K562 (cell line): Measurements from ENCODE around the gene TMEM143. TPM values are rescaled to one million over a fixed set of nuclear protein-coding genes. Genes with fewer than 3 reads are reported as not detected.

ENCODE experiments used
- ATF2 ChIP-seq: sonication (generic); formaldehyde crosslinking; IDR thresholded peaks from 2 replicates; pipeline ENCODE4 v1.8.1; 2022; ENCODE audit warnings: missing genetic modification reagents
- CHD7 ChIP-seq: fragments of 200-600 bp; sonication (generic); IDR thresholded peaks from one replicate; pipeline ENCODE4 v1.6.1; 2012; ENCODE audit warnings: mild to moderate bottlenecking, low read depth, low read length, inconsistent platforms
- HDGF ChIP-seq: fragments of 450-650 bp; IDR thresholded peaks from 2 replicates; pipeline ENCODE4 v1.6.1; 2016
- NCOA2 ChIP-seq, 2 experiments: fragments of 450-650 bp; IDR thresholded peaks; 2 replicates each; pipeline ENCODE4 v1.6.1; 2018; ENCODE audit warnings: mild to moderate bottlenecking in 2 of 2, moderate library complexity in 1 of 2; ENCODE audit not compliant: partially characterized antibody in 2 of 2
- NRF1 ChIP-seq, 2 experiments: fragments of 450-650 bp; IDR thresholded peaks in 1 of 2; conservative IDR thresholded peaks in 1 of 2; 2 replicates each; pipeline ENCODE4 v1.6.1; 2014; ENCODE audit warnings: mild to moderate bottlenecking in 2 of 2
- SREBF2 ChIP-seq: sonication (generic); formaldehyde crosslinking; IDR thresholded peaks from 2 replicates; pipeline ENCODE4 v1.4.0; 2020; ENCODE audit warnings: mild to moderate bottlenecking, missing genetic modification reagents
- ZBED1 ChIP-seq: IDR thresholded peaks from 2 replicates; pipeline ENCODE4 v1.6.1; 2014
- ZNF449 ChIP-seq: fragments of 250-450 bp; sonication (Bioruptor Pico); IDR thresholded peaks from 2 replicates; pipeline ENCODE4 v1.8.0; 2022; ENCODE audit warnings: moderate library complexity, mild to moderate bottlenecking, inconsistent platforms
- polyA plus RNA-seq, 8 experiments: library from polyadenylated mRNA; depleted of rRNA in 4 of 8; stranded (reverse) in 5 of 8; unstranded in 3 of 8; fragments of >200 nt; fragmentation: Nextera tagmentation in 2 of 8; fragmentation: Illumina TruSeq in 1 of 8; extraction: Ambion mirVana in 2 of 8; extraction: Trizol in 1 of 8; gene quantifications; 2 replicates each; pipeline versions ENCODE4 v1.2.1 to v1.2.3, GENCODE V29; 2011 to 2014; ENCODE audit warnings: inconsistent platforms in 1 of 8, missing spikeins in 1 of 8
- total RNA-seq, 7 experiments: library from RNA; depleted of rRNA in 6 of 7; stranded (reverse); fragments of >200 nt in 6 of 7; fragmentation: Illumina TruSeq in 2 of 7; extraction: Trizol in 2 of 7; gene quantifications; 2 replicates each; pipeline versions ENCODE4 v1.2.1 to v1.2.3, GENCODE V29; 2011 to 2021; ENCODE audit warnings: low replicate concordance in 1 of 7
- TF ChIP-seq, protein P1 (sequence below): fragments of 450-650 bp; IDR thresholded peaks from 2 replicates; pipeline ENCODE4 v1.6.1; 2016; ENCODE audit warnings: borderline replicate concordance

TMEM143 gene
- total and polyA plus RNA-seq, 9 of the 15 experiments (the other 6 are each of a cell fraction or from before 2014, with no cell fraction given), result 0.66 to 8.8 (median 4.3) TPM

DNA sequence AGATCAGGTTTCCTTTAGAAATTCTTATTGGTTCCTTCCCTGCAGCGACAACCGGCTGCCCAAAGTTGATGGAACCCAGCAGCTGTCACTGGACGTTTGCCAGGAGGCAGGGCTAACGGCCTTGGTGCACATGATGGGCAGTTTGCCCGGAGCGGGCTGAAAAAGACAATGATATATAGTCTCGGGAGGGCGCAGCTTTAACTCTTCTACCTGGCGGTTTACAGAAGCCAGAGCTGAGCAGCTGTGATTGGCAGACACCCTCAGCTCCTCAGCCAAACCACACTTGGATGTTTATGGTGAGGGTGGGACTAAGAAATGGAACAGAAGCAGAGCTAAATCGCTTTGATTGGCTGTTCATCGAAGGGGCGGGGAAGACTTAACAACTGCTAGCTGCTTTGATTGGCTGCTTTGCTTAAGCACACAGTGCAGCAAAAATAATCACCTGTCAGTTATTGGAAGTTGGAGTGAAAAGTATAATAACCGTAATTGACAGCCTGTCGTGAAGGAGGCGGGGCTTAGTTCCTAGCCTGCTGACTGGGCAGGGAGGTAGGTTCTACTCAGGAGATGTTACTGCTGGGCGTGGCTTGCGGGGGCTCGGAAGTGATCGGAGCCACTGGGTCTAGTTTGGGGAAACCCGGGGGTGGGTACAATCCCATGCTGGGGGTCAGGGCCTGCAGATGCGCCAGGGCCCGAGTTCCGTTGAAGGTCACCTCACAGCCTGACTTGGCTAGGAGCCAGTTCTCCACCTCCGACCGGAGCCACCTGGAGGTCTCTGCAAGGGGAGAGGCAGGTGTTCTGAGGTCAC, 30.9 kb downstream of the TMEM143 start (continued):
- TF ChIP-seq NRF1 (conservative IDR thresholded peaks at IDR 0.05 in 1 of 2, IDR thresholded peaks at IDR 0.05 in 1 of 2) (peak; percentile 73 to 77), NCOA2 (IDR thresholded peaks at IDR 0.05; ENCODE audit: partially characterized antibody in 2 of 2) (no peak), ZNF449 (CRISPR knock-in tag) (no peak), ATF2 (no peak), HDGF (no peak), CHD7 (no peak), SREBF2 (CRISPR knock-in tag) (no peak), ZBED1 (peak; percentile 51; the same call in 1 of the 2 replicates)
- TF ChIP-seq, protein P1, sequence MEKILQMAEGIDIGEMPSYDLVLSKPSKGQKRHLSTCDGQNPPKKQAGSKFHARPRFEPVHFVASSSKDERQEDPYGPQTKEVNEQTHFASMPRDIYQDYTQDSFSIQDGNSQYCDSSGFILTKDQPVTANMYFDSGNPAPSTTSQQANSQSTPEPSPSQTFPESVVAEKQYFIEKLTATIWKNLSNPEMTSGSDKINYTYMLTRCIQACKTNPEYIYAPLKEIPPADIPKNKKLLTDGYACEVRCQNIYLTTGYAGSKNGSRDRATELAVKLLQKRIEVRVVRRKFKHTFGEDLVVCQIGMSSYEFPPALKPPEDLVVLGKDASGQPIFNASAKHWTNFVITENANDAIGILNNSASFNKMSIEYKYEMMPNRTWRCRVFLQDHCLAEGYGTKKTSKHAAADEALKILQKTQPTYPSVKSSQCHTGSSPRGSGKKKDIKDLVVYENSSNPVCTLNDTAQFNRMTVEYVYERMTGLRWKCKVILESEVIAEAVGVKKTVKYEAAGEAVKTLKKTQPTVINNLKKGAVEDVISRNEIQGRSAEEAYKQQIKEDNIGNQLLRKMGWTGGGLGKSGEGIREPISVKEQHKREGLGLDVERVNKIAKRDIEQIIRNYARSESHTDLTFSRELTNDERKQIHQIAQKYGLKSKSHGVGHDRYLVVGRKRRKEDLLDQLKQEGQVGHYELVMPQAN, result no peak
